ENCODE measurements around the gene TNFAIP8.
"Not testable (repeated sequence)": the region's sequence is repeated elsewhere in the genome, so short reads cannot be mapped to it uniquely, and the experiment has no call there.

The TNFAIP8 gene

GRCh38 chr5:119427060-119427459 is 71.2 kb downstream of the TNFAIP8 start:
- no peak for DNase-seq (ENCODE audit: low read depth)

GRCh38 chr5:119427596-119427995 is 71.8 kb downstream of the TNFAIP8 start:
- DNase-seq (ENCODE audit: low read depth): not testable (repeated sequence)

- not testable (repeated sequence) for DNase-seq (ENCODE audit: low read depth)
These were observed 72.3 kb downstream of the TNFAIP8 start for GRCh38 chr5:119428166-119428565.

- not testable (repeated sequence) for DNase-seq (ENCODE audit: low read depth)
These were observed 72.8 kb downstream of the TNFAIP8 start for GRCh38 chr5:119428574-119428973.

- DNase-seq (ENCODE audit: low read depth): not testable (repeated sequence)
These were observed 76.9 kb downstream of the TNFAIP8 start for GRCh38 chr5:119432674-119433237.

- DNase-seq (ENCODE audit: low read depth): no peak
These were observed 79.8 kb downstream of the TNFAIP8 start for GRCh38 chr5:119435436-119436132.

- not testable (repeated sequence) for DNase-seq (ENCODE audit: low read depth)
These were observed 82.2 kb downstream of the TNFAIP8 start for GRCh38 chr5:119437785-119438586.

GRCh38 chr5:119438587-119438917 is 82.7 kb downstream of the TNFAIP8 start:
- DNase-seq (ENCODE audit: low read depth): not testable (repeated sequence)

- no peak for DNase-seq (ENCODE audit: low read depth)
These were observed 83.4 kb downstream of the TNFAIP8 start for GRCh38 chr5:119439140-119439631.

GRCh38 chr5:119439632-119440031 is 83.8 kb downstream of the TNFAIP8 start:
- not testable (repeated sequence) for DNase-seq (ENCODE audit: low read depth)

- DNase-seq (ENCODE audit: low read depth): not testable (repeated sequence)
These were observed 88.8 kb downstream of the TNFAIP8 start for GRCh38 chr5:119444643-119445042.

- no peak for DNase-seq (ENCODE audit: low read depth)
These were observed 89.7 kb downstream of the TNFAIP8 start for GRCh38 chr5:119445544-119445943.
